ENCODE measurements around the gene NTN4.
A peak's percentile ranks its signal among the peaks of the same experiment; 100 is the strongest.
"Not testable (repeated sequence)": the region's sequence is repeated elsewhere in the genome, so short reads cannot be mapped to it uniquely, and the experiment has no call there.

Gene NTN4

DNA sequence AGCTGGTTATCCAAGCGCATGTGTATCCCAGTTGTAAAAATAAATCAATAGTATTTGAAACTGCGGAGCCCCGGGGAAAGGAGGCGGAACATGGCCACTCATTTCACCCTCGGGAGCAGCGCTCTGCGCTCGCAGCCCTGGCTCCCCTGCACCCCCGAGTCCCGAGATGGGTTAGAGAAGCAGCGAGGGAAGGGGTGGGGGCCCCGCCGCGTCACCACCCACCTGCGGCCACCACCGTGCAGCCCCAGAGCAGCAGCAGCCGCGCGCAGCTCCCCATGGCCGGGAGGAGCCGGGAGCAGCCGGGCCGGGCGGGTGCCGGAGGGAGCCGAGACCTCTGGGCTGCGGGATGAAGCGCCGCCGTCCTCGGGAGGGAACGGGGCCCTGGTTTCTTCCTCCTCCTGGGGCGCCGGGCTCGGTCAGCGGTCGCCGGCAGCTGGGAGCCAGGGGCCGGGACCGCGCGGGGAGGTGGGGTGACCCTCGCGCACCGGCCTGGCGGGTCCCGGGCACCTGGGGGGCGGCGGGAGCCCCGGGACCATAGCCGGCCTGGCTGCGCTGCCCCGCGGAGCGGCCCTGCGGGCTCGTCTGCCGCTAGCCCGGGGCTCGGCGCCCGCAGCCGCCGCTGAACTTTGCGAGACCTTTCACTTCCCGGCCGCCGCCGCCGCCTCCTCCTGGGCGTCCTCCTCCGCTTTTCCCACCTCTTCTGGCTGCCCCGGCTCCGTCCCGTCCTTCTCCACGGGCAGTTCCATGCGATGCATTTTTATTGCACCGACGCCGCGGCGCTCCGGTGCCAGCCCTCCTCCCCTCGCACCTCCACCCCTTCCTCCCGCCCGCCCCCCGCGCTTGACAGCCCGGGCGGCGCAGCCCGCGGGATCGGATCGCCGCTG, at the start of gene NTN4:
NTN4 (minus strand) TSS at position 732 of the 884 bp plus-strand sequence; CDS start at position 277, 455 bp downstream.
- DNase-seq, result peak; percentile 26

DNA sequence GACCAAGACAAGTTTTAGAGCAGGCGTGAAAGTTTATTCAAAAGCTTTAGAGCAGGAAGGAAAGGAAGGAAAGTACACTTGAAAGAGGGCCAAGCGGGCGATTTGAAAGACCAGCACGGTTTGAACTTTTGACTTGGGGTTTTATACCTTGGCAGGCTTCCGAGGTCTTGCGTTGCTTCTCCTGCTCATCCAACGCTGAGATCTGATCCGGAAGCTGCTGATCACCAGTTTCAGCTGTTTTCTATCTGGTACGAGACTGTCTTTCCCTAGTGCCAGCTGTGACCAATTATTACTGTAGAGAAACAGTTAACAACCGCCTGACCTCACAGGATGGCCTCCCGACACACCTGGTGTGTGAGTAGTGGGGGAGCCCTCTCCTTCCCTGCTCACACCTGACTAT, 47.6 kb upstream of the NTN4 start:
- peak; percentile 55 for DNase-seq

DNA sequence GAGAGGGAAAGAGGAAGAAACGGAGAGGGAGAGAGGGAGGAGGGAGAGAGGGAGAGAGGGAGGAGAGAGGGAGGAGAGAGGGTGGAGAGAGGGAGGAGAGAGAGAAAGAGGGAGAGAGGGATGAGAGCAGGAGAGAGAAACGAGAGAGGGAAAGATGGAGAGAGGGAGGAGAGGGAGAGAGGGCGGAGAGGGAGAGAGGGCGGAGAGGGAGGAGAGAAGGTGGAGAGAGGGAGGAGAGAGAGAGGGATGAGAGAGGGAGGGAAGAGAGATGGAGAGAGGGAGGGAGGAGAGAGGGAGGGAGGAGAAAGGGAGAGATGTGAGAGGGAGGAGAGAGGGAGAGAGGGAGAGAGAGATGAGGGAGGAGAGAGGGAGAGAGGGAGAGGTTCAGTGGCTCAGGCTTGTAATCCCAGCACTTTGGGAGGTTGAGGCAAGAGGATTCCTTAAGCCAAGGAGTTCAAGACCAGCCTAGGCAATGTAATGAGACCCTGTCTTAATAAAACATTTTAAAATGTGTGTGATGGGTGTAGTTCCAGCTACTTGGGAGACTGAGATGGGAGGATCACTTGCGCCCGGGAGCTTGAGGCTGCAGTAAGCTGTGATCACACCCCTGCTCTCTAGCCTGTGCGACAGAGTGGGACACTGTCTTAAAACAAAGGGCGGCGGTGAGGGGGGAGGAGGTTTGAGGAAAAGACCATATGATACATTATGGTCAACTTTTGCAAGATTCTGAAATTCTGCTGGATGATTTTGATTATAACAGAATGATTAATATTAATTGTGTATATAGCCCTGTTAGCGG, 46.9 kb upstream of the NTN4 start:
- no peak for DNase-seq

DNA sequence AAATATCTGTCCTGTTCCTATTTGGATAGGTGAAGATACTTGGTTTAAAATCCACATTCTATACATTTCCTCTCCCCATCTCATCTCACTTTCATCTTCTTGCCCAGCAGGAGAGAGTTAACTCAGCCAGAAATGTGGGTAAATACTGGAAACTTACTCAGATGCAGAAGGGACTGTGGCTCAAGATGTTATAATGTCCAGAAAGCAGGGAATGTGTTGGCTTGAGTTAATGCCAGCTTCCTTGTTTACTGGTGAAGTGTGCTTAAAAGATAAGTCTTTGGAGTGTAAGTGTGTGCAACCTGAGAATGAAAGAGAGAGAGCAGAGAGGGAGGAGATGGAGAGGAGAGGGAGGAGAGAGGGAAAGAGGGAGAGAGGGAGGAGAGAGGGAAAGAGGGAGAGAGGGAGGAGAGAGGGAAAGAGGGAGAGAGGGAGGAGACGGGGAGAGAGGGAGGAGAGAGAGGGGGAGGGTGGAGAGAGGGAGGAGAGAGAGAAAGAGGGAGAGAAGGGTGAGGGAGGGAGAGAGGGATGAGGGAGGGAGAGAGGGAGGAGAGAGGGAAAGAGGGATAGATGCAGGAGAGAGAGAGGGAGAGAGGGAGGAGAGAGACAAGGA, 46.2 kb upstream of the NTN4 start:
- DNase-seq, result peak; percentile 15

DNA sequence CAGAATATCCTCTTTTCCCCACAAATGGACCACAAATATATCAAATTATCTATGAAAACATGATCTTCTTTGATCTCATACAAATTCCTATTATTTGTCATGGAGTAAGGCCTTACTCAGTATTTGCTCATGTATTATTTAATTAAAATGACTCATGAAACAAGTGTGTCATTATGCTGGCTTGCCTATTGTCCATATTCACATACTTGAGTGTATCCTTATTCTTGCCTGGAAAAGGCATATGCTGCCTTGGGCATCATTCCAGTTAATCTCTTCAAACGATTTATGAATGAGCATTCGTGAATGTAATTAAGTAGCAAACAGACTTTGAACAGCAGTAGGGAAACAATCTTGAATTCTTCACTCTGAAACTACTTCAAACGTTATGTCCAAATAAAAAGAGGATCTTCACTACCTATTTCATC, 45.6 kb upstream of the NTN4 start:
- peak; percentile 74 for DNase-seq

DNA sequence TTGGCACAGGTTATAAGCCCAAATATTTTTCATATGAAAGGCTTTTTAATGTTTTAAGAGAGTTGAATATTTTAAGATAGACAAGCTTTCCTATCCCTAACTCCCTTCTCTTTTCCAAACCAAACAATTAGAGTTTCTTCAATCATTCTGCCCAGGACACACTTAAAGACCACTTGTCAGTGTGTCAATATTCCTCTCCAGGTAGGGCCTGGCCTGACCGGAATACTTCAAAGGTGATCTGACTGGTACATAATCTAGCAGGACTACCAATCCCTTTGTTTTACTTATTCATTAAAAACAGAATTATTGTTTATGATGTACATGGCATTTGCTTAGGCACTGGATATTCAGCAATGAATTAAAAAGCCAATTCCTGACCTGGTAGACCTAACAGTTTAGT, 44.0 kb upstream of the NTN4 start:
- DNase-seq, result no peak

DNA sequence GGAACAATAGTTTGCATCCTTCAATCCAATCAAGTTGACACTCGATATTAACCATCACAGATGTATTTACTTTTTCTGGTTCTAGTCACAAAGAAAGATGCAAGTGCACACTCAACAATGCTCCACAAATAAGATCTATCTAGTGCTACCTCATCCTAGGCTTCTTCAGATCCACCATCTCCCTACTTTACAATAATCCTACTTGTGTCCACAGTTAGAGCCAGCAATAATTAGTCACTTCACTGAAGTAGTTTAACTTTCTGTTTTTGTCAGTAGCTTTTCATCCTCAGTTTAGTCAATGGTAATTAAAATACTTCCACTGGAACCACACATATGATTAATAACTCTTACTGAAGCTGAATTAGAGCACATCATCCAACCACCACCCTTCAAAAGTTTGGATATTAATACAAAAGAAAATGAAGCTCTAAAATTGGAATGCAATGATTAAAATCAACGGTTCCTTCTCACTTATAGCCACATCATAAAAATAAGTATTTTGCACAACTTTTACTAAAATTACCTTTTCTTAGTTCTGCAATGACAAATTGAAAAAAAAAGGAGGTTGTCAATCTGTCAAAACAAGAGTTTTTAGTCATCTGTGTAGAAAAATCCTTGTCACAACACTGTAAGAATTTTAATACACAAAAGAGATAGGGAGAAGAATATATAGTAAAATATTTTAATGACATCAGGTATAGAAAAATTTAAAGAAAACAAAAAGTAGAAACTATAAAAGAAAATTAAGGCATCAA, 39.9 kb upstream of the NTN4 start:
- DNase-seq, result no peak

DNA sequence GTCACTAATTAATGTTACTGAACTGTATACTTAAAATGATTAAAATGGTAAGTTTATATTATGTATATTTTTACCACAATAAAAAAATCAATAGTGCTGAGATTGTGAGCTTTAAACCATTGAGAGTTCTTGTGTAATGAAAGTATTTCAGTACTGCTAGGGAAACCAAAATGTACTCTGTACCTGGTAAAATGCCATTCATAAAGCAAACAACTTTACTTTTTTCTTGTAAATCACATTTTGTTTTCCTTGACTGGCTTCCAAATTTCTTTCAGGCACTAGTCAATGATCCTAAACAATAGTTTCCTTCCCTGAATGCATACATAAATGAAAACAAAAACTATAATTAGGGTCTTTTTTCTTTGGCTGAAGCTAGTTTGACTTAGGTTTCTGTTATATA, 38.8 kb upstream of the NTN4 start:
- no peak for DNase-seq

DNA sequence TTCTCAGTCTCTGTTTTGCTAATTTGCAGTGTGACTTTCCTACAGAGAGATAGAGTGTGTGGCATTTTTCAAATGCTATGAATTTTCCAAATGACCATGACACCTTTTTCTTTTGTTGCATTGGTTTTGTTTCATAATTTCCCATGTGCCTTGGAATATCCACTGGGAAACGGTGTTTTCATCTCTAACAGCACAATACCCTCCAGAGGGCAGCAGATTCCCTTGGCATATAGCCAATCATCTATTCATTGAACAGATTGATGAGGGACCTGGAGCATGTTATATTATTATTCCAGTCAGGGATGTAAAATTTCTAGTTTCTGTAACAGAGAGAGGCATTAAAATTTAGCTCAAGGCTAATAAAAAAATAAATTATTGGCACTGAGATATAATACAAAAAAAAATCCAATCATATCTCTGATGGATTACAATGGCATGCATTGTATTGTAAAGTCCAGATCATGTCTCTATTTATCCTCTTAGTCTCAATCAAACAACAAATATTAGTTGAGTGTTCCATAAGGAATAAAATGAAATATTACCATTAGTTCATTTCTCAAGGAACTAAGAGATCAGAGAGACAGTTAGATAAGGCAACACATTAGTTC, 29.6 kb upstream of the NTN4 start:
- DNase-seq, result peak; percentile 53

DNA sequence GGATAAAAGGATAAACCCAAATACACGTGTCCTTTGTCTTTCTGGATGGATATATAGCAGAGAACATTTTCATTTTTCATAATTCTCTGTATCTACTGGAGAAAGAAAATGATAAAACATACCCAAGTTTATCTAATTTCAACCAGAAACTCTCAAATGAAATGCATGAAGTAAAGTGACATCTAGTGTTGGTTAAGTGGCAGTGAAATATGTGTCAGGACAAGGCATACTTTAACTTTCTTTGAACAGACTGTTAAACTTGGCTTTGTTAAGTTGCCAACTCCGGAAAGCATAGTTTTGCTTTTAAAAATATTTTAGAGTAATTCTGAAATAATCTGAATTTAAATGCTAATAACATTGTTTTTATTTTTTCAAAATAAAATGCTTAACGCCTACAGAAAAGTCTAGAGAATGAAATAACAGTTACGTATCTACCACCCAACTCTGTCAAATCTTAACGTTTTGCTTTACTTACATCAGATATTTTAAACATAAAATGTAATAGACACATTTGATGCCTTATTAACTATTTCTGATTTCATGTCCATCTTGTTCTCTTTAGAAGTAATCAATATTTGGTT, 25.2 kb upstream of the NTN4 start:
- DNase-seq, result peak; percentile 38

DNA sequence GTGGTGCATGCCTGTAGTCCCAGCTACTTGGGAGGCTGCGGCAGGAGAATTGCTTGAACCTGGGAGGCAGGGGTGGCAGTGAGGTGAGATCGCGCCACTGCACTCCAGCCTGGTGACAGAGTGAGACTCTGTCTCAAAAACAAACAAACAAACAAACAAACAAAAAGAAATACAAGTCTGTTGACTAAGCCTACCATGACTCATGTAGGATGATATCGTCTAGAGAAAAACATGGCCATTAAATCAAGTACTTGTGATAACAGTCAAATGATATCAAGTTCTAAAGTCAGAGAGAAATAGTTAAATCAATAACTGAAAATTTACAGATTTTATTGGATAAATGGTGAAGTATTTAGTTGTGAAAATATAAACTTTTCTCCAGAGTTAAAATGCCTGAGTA, 21.6 kb upstream of the NTN4 start:
- DNase-seq, result not testable (repeated sequence)

DNA sequence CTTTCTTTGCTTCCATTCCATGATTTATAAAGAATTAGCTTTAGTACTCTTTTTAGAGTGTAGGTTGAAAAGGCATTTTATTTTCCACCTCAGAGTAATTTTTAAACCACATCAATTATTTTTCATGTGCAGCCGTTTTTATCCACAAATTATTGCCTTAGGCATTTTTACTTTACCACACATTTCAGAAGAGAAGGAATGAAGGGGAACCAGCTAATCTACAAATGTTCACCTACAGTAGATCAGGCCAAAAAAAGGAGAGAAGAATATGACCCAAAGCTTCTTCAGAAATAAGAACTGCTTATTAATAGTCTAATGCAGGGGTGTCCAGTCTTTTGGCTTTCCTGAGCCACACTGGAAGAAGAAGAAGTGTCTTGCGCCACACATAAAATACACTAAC, 19.8 kb upstream of the NTN4 start:
- no peak for DNase-seq

DNA sequence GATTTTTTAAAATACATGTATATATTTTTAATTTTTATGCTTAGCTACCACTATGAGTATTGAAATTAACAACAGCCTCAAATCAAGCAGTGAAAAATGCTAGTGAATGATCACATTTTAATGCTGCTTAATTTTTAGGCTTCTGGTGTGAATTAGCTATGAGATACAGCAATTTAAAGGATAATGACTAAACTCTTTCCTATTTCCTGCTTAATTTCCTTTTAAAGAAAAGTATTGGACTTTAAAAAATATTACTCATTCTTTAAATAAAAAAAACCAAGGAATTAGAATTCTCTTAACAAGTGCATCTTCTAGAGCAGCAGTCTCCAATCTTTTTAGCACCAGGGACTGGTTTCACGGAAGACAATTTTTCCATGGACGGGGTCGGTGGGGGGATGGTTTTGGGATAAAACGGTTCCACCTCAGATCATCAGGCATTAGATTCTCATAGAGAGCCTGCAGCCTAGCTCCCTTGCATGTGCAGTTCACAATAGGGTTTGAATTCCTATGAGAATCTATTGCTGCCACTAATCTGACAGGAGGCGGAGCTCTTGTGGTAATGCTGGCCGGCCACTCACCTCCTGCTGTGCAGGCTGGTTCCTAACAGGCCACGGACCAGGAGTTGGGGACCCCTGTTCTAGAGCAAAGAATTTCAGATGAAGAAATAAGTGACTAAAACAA, 18.6 kb upstream of the NTN4 start:
- no peak for DNase-seq

DNA sequence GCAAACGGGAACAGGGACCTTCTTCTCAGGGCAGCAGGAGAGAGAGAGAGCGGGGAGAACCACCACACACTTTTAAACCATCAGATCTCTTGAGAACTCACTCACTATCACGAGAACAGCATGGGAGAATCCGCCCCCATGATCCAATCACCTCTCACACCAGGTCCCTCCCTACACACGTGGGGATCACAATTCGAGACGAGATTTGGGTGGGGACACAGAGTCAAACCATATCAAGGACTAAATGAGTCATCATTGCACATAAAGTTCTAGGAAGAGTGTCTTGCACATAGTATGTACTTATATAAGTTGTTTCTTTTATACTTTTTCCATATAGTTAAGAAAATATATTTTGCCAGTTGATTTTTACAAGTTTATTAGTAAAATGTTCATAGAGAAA, 17.6 kb upstream of the NTN4 start:
- DNase-seq, result no peak

DNA sequence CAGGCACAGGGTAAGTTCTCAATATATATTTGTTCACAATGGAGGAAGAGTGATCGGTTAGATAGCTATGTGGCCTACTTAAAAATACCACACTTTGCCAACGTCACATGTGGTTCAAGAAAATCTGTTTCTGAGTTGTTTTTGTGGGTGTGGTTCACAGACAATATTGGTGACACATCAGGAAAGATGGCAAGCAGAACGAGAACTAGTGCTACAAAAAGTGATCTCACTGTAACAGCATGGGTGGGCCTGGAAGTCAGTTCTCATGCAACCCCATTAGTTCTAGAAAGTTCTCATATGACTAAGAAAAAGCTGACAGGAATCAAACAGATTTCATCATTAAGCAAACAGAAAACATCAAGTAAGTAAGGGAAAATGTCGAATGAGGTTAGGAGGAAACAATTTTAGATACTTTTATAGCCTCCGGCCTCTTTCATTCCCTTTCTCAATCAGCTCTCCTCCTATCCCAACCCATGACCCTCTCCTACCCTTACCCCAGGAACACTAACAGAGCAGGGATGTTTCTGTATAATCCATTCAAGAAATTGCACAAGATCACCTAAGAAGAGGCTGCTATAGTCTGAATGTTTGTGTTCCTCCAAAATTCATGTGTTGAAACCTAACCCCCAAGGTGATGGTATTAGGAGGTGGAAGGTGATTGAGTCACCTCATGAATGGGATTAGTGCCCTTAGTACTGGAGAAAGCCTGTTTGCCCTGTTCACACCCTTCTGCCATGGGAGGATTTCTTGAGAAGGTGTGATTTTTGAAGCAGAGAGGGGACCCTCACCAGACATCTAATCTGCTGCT, 15.5 kb upstream of the NTN4 start:
- peak; percentile 98 for DNase-seq

DNA sequence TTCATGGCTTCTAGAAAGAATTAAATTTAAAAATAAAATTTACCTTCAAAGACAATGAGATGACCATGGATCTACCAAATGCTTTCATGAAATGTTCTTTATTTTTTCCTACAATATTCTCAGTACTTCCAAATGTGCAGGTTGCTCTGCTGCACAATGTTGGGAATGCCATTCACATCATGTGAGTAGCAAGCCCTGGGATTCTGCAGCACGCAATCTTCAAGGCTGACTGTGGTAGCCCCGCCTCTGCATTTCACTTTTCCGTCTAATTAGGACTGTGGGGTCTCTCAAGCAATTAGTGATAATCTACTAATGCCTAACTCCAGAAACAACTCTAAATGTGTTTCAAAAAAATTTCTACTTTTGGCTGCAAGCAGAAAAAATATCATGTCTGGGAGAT, 13.7 kb upstream of the NTN4 start:
- DNase-seq, result no peak

DNA sequence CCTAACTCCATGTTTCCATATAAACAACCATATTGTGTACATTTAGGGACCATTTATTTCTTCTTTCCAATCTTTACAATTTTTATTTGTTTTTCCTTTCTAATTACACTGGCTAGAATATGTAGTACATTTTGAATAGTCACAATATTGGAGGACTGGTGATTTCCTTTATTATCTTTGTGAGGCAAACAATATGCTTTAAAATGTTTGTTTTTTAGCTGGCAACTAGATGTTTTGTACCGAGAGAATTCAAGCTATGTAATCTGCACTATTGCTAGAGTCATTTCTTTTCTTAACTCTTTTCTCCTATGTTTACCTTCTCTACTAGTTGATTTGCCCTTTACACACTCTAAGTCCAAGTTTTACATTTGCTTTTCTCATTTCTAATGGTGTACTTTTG, 13.3 kb upstream of the NTN4 start:
- no peak for DNase-seq

DNA sequence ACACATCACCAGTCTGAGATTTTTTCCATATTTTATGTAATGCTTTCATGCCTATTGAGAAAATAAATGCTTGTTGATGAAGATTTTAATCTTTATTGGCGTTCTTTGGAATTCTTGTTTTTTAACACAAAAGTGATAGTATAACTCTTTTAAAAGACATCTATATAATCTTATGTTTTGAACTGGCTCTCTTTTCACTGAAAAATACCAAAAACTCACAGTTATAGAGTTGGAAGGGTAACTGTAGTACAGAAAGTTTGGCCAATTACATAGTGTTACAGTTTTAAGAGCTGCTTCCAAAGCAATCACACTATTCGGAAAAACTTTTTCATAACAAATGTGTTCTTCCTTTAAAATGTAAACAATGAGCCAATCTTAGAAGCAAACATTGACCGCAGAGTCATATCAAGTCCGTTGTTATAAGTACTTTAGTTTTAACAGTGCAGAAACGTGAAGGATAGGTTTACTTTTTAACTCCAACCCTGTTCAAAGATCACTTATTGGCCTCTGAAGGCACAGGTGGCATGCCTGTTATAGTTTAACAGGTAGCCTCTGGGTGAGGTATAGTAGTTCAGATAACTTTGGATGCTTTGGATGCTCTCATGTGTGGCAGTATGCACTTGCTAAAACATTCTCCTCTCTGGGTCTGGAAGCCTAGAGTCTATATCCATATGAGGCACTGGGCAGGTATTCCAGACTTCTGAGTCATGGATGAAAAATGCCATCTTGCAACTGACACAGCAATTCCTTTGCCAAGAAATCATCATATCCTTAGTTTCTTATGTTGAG, 12.1 kb upstream of the NTN4 start:
- DNase-seq, result peak; percentile 84

DNA sequence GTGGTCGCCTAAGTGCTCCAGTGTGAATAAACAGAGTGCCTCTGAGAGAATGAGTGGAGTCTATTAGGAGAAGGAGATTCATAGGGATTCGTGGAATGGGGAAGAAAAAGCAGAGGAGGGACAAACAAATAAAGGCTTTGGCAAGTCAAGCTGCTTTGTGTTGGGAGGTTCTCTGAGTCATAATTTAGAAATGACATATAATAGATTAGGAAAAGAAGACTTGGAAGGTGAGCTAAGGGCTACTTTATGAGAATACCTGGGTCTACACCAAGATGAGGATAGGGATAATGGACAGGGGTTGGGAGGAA, 6.4 kb upstream of the NTN4 start:
- DNase-seq, result no peak

Measured in fibroblast of skin of right biceps (primary cell).